Measurements from ENCODE around the gene CMIP. TPM values are rescaled to one million over a fixed set of nuclear protein-coding genes. Genes with fewer than 3 reads are reported as not detected.

The CMIP gene
- total RNA-seq, 1 experiment from 2014 or later = 68.0 TPM

DNA sequence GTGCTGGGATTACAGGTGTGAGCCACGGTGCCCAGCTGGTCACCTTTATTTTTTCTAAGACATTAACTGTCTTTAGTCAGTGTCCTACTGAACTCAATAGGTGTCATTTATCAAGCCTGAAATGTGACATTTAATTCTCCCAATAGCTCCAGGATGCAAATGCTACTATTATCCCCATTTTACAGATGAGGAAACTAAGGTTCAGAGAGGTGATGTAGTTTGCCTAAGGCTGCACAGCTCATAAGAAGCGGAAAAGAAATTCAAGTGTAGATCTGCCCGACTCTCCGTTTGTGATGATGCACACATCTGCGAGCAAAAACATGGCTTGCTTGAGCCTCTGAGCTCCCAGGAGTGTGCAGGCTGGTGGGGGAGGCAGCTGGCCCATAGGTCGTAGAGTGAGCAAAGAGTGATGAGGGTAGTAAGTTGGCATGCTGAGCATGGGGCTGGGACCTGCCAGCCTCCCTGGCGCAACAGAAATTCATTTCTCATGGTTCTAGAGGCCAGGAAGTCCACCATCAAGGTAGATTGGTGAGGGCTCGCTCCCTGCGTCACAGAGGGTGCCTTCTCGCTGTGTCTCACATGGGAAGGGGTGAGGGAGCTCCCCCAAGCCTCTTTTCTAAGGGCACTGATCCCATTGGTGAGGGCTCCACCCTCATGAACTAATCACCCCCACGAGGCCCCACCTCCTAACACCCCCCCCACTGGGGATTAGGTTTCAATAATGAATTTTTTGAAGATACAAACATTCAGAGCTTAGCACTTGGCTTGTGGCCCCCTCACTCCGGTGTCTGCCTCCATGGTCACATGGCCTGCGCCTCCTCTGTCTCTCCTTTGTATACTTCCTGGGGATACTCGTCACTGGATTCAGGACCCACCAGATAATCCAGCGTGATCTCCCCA, 193.0 kb downstream of the CMIP start:
- Histone ChIP-seq H3K9me3 (no peaks in the 10 kb centered on the region), H3K27me3 (replicated peaks; ENCODE audit: control insufficient read depth, insufficient read depth, low read length) (no peaks in the 10 kb centered on the region), H3K4me1 (peaks cover 45% of the 10 kb centered on the region), H3K36me3 (ENCODE audit: control insufficient read depth, insufficient read depth, low read length) (no peaks in the 10 kb centered on the region; the same call in 1 of the 2 replicates), H3K4me3 (ENCODE audit: low read depth, low read length) (no peak overlapping the region)
- Mint-ChIP-seq H3K4me3 (ENCODE audit: unreplicated experiment) (no peak overlapping the region), H3K27ac (ENCODE audit: unreplicated experiment) (peak overlapping the region; percentile 62), H3K27me3 (ENCODE audit: insufficient read depth, unreplicated experiment) (no peaks in the 10 kb centered on the region), H3K36me3 (ENCODE audit: insufficient read depth, unreplicated experiment) (peaks cover 47% of the 10 kb centered on the region), H3K4me1 (ENCODE audit: low read depth, unreplicated experiment) (peaks cover 42% of the 10 kb centered on the region), H3K9me3 (ENCODE audit: unreplicated experiment) (no peaks in the 10 kb centered on the region)
- TF ChIP-seq CTCF (IDR thresholded peaks at IDR 0.05; ENCODE audit: insufficient read depth in 1 of 2, low read depth in 1 of 2, low read length in 1 of 2, severe bottlenecking in 1 of 2, unreplicated experiment in 1 of 2) = no peak
- CTCF ChIA-PET = no interaction called here
- intact Hi-C loops (cut with micrococcal nuclease; ENCODE audit: unreplicated experiment) = no loop called here
- no TSS peak for BruUV-seq (replicated peaks)
- DNase-seq = no peak
- POLR2A ChIA-PET = no interaction called here

DNA sequence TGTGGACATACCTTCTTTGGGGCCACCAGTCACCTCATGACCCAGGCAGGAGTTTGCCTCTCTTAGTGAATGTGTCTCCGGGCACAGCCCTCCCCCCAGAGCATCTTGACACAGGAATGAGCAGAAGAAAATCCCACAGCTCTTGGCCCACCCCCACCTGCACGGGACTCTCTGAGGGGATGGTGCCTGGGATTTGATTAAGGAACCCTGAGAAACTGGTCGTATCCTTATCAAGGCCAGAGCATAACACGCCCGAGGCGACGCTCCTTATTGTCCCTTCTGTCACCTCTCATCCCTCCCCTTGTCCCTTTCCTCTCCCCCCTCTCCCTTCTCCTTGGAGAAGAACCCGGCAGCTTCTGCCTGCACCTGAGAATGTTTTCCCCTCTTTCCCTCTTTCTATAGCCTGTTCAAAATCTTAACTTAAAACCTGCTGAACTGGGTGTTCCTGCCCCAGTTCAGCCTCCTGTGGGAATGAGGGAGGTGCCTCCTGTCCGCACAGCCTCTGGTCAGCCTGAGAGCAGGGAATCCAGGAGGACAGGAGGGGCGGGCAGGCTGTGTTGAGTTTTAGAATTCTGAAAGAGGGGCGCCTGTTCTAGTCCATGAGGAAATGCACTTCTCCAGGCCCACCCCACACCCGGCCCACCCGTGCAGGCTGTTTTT, 193.8 kb downstream of the CMIP start:
- peak overlapping the region; percentile 21 for H3K4me3 Mint-ChIP-seq (ENCODE audit: unreplicated experiment)
- Histone ChIP-seq H3K9me3 (no peaks in the 10 kb centered on the region), H3K4me3 (ENCODE audit: low read depth, low read length) (no peak overlapping the region), H3K27me3 (replicated peaks; ENCODE audit: control insufficient read depth, insufficient read depth, low read length) (no peaks in the 10 kb centered on the region), H3K4me1 (peaks cover 37% of the 10 kb centered on the region), H3K36me3 (ENCODE audit: control insufficient read depth, insufficient read depth, low read length) (no peaks in the 10 kb centered on the region; the same call in 1 of the 2 replicates)
- no peaks in the 10 kb centered on the region for H3K9me3 Mint-ChIP-seq (ENCODE audit: unreplicated experiment)
- BruUV-seq (replicated peaks) = no TSS peak
- POLR2A ChIA-PET = no interaction called here
- intact Hi-C loops (cut with micrococcal nuclease; ENCODE audit: unreplicated experiment) = no loop called here
- no peaks in the 10 kb centered on the region for H3K27me3 Mint-ChIP-seq (ENCODE audit: insufficient read depth, unreplicated experiment)
- peaks cover 47% of the 10 kb centered on the region for H3K36me3 Mint-ChIP-seq (ENCODE audit: insufficient read depth, unreplicated experiment)
- peak in 1 of 2 experiments; percentile 47 for DNase-seq
- TF ChIP-seq CTCF (IDR thresholded peaks at IDR 0.05; ENCODE audit: insufficient read depth in 1 of 2, low read depth in 1 of 2, low read length in 1 of 2, severe bottlenecking in 1 of 2, unreplicated experiment in 1 of 2) = no peak
- CTCF ChIA-PET = interaction anchor here (0.6 kb wide), 1 partner anchor 583 kb away, joined by 3 read pairs; no protein-coding TSS in a partner anchor
- peak overlapping the region; percentile 62 for H3K27ac Mint-ChIP-seq (ENCODE audit: unreplicated experiment)
- H3K4me1 Mint-ChIP-seq (ENCODE audit: low read depth, unreplicated experiment) = peaks cover 42% of the 10 kb centered on the region

GRCh38 chr16:81639348-81639747, 194.7 kb downstream of the CMIP start:
- no peak for DNase-seq
- Mint-ChIP-seq H3K36me3 (ENCODE audit: insufficient read depth, unreplicated experiment) (peaks cover 52% of the 10 kb centered on the region), H3K27me3 (ENCODE audit: insufficient read depth, unreplicated experiment) (no peaks in the 10 kb centered on the region), H3K27ac (ENCODE audit: unreplicated experiment) (peak overlapping the region; percentile 62), H3K4me3 (ENCODE audit: unreplicated experiment) (no peak overlapping the region), H3K9me3 (ENCODE audit: unreplicated experiment) (no peaks in the 10 kb centered on the region), H3K4me1 (ENCODE audit: low read depth, unreplicated experiment) (peaks cover 41% of the 10 kb centered on the region)
- Histone ChIP-seq H3K27me3 (replicated peaks; ENCODE audit: control insufficient read depth, insufficient read depth, low read length) (no peaks in the 10 kb centered on the region), H3K9me3 (no peaks in the 10 kb centered on the region), H3K4me1 (peaks cover 30% of the 10 kb centered on the region), H3K4me3 (ENCODE audit: low read depth, low read length) (no peak overlapping the region), H3K36me3 (ENCODE audit: control insufficient read depth, insufficient read depth, low read length) (no peaks in the 10 kb centered on the region; the same call in 1 of the 2 replicates)
- intact Hi-C loops (cut with micrococcal nuclease; ENCODE audit: unreplicated experiment) = no loop called here
- BruUV-seq (replicated peaks) = no TSS peak
- POLR2A ChIA-PET = no interaction called here
- CTCF ChIA-PET = no interaction called here
- TF ChIP-seq CTCF (IDR thresholded peaks at IDR 0.05; ENCODE audit: insufficient read depth in 1 of 2, low read depth in 1 of 2, low read length in 1 of 2, severe bottlenecking in 1 of 2, unreplicated experiment in 1 of 2) = no peak
